Daoy (cell line): Measurements from ENCODE around the gene C22orf39. TPM values are rescaled to one million over a fixed set of nuclear protein-coding genes. Genes with fewer than 3 reads are reported as not detected.

ENCODE experiments used
- DNase-seq: peaks from one replicate; pipeline ENCODE4 v3.0.0-alpha.2; 2015; ENCODE audit warnings: low read depth
- total RNA-seq: library from RNA; depleted of rRNA; stranded (reverse); fragments of >200 nt; shearing (Covaris generic); gene quantifications from 2 replicates; pipeline ENCODE4 v1.2.3, GENCODE V29; 2014; rRNA removed

C22orf39 gene
- total RNA-seq, 1 experiment from 2014 or later: 22.3 TPM

DNA sequence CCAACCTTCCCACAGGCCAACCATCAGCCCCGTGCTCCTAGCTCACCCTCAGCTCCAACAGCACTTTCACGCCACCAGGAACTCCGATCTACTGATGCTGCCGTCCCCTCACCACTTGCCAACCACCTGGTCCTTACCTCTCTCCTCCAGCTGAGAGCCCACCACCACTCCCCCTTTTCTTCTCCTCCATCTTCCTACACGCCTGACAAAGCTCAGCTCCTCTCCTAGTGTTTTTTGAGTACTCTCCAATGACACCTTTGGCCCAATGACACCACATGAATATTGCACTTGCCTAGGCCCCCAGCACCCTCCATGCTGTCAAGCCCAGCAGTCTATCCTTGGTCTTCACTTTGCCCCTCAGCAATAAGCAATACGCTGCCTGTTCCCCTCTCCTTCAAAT is 46.6 kb downstream of the C22orf39 start:
- no peak for DNase-seq

DNA sequence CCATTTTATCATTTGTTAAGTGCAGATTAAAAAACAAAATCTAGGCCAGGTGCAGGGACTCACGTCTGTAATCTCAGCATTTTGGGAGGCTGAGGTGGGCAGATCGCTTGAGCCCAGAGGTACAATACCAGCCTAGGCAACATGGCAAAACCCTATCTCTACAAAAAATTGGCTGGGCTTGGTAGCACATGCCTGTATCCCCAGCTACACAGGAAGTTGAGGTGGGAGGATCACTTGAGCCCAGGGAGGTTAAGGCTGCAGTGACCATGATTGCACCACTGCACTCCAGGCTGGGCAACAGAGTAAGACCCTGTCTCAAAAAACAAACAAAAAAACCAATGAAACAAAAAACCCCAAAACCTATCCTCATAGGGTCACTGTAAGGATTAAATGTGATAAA is 48.9 kb downstream of the C22orf39 start:
- DNase-seq: no peak

DNA sequence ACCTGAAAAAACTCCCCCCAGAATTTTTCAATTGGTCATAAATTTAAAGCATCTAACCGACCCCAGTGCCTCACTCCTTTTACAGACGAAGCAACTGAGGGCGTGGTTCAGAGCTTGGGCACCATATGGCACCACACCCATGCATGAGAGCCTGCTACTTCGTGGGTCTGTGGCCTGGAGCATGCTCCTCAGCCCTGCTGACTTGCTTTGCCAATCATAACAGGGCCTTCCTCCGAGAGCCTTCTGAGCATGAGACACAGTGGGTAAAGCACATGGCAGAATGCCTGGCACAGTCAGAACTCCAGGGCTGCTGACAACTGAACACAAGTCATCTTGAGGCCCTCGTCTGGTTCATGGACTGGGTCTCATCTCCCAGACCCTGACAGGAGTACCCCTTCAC is 49.3 kb downstream of the C22orf39 start:
- no peak for DNase-seq

DNA sequence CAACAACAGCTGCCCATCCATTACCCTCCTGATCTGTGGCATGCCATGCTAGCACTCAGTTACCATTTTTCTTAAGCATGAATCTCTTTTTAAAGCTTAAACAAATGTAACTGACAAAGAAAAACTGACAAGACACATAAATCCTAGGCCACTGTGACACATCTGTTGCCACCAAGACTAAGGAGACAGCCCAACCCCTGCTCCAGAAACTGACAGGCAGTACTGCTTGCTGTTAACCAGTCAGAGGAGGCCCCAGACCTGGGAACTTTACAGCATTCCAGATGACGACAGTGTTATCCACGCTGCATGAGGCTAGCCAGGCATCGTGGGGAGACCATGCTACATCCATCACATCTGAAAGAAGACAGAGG is 49.8 kb downstream of the C22orf39 start:
- DNase-seq: no peak

DNA sequence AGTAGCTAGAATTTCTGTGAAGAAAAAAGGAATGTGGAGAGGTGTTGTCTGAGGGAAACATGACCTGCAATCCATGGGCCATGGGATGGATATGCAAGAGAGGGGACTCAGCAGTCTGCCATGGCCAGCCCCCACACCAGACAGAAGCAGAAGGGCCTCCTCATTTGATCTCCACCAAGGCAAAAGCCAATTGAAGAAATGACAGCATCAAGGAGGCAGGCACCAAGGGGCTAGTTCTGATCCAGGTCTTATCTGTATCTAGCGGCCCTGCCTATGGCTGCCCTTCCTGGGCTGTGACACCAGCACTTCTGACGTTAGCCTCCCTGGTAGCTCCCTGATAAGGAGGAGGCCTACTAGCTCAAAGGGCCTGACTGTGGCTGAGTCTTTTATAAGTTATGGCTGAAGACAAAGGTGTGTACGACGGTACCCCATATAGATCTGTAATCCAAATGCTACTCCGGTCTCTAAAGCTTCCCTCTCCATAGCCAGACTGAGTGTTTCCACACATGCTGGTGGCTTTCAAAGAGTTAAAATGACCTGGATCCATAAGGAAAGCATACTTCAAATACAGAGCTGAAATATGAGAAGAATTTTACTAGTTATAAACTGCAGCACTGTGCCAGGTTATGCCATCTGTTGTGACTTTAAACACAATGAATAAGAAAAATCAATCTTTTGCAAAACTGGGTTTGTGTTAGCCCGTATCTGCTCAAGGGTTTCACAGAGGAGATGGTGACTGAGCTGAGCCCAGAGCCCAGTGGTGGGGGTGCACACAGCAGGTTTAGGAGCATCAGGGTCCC is 50.4 kb downstream of the C22orf39 start:
- DNase-seq: no peak

DNA sequence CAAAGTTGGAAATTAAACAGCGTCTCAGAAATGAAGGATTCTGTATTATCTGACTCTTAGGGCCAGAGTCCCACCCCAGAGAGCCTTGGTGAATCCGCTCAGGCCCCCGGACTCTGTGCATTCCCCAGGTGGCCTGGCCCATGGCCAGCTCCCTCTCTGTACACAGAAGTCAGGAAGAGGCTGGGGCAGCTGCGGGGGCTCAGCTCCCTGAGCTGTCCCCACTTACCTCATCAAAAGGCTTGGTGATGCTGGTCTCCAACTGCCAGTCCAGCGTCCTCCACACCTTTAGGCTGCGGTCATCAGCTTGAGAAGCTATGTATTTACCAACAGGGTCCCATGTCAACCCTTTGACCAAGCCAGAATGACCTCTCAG is 51.0 kb downstream of the C22orf39 start:
- no peak for DNase-seq

- DNase-seq: no peak
These were observed 52.2 kb downstream of the C22orf39 start for GRCh38 chr22:19395276-19395675.

DNA sequence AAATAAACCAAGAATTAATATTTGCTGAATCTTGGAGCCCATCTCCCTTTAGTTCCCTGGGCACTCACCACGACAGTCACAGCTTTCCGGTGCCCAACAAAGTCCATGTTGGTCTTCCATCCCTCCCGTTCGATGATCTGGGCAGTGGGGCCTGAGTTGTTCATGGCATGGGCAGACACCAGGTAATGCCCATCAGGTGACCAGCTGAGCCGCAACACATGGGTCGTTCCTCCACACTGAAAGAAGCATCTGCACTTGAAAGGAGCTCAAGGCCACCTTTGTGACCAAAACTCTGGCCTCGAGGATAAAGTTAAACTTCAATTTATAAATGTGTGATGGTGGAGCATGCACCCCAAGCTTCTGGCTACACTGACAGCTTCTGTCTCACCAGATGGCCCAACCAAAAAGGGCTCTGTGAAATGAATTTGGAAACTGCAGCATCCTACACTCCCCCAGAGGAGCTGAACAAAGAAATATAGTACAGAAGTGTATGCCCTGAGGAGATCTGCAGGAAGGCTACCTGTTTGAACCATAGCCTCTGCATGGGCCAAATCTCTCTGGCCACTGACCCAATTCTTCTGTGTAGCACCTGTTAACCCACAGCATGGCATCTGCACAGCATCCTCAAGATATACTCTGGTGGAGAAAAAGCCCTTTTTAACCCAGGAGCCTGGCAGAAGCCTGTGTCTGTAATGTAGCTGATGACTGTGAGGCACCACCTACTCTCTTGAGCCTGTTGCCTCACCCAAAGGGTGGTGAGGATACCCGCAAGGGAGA is 53.0 kb downstream of the C22orf39 start:
- DNase-seq: no peak

DNA sequence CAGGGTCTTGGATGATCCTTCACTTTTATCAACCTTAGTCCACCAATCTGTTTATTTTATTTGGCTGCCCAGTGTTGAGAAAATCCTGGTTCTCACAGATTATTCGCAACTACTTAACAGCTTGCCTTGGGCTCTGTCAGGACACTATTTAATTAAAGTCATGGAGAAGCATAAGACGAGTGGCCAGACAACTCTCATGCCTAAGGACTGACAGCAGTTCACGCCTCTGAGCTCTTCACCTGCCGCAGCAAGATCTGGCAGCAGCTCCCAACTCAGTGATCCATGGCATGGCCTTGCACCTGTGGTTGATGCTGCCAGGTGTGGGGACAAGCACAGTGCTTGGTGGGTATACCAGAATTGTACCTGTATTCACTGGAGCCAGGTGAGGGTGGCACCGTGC is 53.8 kb downstream of the C22orf39 start:
- no peak for DNase-seq

Other genes starting within 250 kb of the C22orf39 start
- 1.7 and 3.2 TPM in 2 replicates for gene CLTCL1, start 156.0 kb downstream of the C22orf39 start, total RNA-seq
- 14.7 and 16.6 TPM in 2 replicates for gene HIRA, start 16.0 kb downstream of the C22orf39 start, total RNA-seq
- gene MRPL40, start 15.2 kb downstream of the C22orf39 start, total RNA-seq: 46.2 and 60.5 TPM in 2 replicates
- 144 and 159 TPM in 2 replicates for gene UFD1, start 31.5 kb upstream of the C22orf39 start, total RNA-seq
- gene CDC45, start 32.2 kb upstream of the C22orf39 start, total RNA-seq: 49.5 and 51.4 TPM in 2 replicates
- gene CLDN5, start 76.7 kb upstream of the C22orf39 start, total RNA-seq: 0.11 TPM in 1 of 2 replicates, not detected in the other